ENCODE results near the gene BMAL1.
"Not testable (repeated sequence)": the region's sequence is repeated elsewhere in the genome, so short reads cannot be mapped to it uniquely, and the experiment has no call there.

Gene BMAL1

GRCh38 chr11:13388741-13389140 is 111.2 kb downstream of the BMAL1 start:
- no peak for DNase-seq

DNA sequence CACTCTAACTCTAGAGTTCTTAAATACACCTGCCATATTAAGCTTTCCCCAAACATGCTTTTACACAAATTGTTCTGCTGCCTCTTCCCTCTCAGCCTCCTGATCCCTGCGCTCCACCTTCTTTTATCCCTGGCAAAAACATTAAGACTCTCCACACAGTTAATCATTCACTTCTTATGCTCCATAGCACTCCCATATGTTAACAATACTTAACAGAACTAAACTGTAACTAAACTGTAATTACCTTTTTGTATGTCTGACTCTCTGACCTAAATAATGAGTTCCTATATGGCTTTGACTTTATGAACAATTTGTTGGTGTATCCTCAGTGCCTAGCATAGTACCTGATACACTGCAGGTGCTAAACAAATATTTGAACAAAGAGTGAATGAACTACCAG is 113.6 kb downstream of the BMAL1 start:
- no peak for DNase-seq

- not testable (repeated sequence) for DNase-seq
These were observed 120.7 kb downstream of the BMAL1 start for GRCh38 chr11:13398335-13398734.

DNA sequence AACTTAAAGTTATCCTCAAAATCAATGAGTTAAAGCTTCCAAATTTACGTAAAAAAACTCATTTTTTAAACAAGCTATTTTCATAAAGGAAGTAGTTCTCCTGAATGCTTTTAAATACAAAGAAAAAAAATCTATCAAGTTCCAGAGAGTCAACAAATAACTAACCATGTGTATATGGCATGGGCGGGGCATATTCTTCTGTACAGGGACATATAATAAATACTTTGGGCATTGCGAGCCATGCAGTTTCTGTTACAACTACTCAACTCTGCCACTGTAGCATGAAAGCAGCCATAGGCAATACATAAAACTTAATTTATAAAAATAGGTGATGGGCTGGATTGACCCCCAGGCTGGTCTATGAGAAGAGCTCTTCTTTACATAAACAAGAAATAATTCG is 127.6 kb downstream of the BMAL1 start:
- no peak for DNase-seq

- no peak for DNase-seq
These were observed 137.6 kb downstream of the BMAL1 start for GRCh38 chr11:13415201-13415600.

GRCh38 chr11:13421561-13421960 is 144.0 kb downstream of the BMAL1 start:
- no peak for DNase-seq

DNA sequence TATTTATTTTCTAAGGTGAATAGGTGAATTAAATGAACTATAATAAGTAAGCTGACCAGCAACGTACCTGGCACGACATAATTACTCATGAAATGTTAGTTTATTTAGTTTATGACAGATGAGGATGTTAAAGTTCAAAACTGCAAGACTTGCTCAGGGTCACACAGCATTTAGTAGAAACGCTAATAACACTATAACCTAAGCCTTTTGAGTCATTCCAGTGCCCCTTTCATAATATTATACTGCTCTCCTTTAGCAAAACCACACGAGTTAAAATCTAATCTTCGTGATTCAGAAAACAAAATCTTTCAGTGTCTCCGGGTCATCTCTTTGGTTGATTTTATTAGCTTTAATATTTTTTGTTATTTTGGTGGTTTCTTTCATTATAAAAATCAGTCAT is 145.8 kb downstream of the BMAL1 start:
- no peak for DNase-seq

- DNase-seq, result no peak
These were observed 149.8 kb downstream of the BMAL1 start for GRCh38 chr11:13427440-13427839.

DNA sequence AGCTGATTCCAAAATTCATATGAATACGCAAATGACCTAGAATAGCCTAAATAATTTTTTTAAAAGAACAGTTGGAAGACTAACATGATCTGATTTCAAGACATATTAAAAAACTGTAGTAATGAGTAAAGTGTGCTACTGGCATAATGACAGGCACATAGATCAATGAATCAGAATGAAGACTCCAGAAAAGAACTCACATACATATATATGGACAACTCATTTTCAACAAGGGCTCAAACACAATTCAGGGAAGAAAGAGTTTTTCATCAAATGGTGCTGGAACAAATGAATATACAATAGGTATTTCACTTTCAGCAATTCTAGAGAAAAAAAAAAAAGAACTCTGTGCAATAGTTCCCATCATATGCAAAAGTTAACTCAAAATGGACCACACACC is 151.7 kb downstream of the BMAL1 start:
- DNase-seq, result no peak

GRCh38 chr11:13429836-13430235 is 152.2 kb downstream of the BMAL1 start:
- DNase-seq, result no peak

- DNase-seq, result no peak
These were observed 155.8 kb downstream of the BMAL1 start for GRCh38 chr11:13433437-13433836.

DNA sequence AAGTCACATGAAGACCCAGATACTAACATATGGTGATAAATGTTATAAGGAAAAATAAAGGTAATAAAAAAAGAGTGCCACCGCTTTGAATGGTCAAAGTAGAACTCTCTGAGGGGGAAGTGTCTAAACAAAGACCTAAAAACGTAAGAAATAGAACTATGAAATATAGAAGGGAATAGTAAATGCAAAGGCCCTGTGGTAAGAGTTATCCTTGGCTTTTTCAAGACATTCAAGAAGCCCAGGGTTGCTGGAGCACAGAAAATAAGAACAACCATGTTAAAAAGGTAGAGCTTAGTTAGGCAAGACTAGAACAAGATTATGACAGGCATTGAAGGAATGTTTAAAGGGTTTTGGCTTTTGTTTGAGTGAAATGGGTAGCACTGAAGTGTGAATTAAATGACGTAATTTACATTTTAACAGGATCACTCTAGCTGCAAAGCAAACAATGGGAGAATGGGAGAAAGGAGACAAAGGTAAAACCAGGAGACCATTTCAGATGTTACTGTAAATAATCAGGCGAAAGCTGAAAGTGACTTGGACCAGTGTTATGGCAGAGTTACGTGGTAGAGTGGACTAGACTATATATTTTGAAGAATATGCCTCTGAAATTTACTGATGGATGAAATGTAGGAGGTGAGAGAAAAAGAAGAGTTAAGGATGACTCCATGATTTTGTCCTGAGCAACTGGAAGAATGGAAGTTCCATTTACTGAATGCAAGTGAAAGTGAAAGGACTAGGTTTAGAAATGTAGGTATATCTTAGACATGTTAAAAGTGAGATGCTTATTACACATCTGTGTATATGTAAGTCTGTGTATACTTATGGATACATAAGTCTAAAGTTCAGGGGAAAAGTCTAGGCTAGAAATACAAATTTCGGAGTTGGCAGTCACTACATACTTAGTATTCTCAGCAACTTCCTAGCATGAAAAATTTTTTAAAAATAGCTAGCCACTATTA is 156.9 kb downstream of the BMAL1 start:
- no peak for DNase-seq

DNA sequence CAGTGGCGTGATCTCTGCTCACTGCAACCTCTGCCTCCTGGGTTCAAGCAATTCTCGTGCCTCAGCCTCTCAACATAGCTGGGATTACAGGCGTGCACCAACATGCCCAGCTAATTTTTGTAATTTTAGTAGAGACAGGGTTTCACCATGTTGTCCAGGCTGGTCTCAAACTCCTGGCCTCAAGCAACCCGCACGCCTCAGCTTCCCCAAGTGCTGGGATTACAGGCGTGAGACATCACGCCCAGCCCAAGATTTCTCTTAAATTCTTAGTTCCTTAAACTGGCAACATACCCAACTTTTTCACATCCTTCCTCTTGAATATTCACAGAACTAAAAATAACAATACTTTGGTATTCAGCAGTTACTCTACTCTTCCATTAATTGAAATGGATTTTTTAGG is 159.2 kb downstream of the BMAL1 start:
- not testable (repeated sequence) for DNase-seq
